T-cell (primary cell): ENCODE data around the gene UNKL. TPM values are rescaled to one million over a fixed set of nuclear protein-coding genes. Genes with fewer than 3 reads are reported as not detected.

Experiments used
- ATAC-seq, 4 experiments: fragments of 200-7000 bp in 3 of 4; fragments of 150-1000 bp in 1 of 4; cut with Tn5 transposase; replicated peaks in 1 of 4; 1 replicate in 3 of 4; 2 replicates in 1 of 4; pipeline ENCODE4 v1.10.0; 2021; ENCODE audit warnings: moderate library complexity in 3 of 4, mild to moderate bottlenecking in 2 of 4, moderate number of reproducible peaks in 1 of 4
- CTCF ChIA-PET, 2 donors: fragments of 300-600 bp; sonication (Branson Sonifier 250); formaldehyde crosslinking; loops; one replicate each; lab custom pipeline; 2022; ENCODE audit warnings: antibody characterized with exemption in 2 of 2; lab: Charles Lee
- POLR2A ChIA-PET, 2 donors: fragments of 300-600 bp; sonication (Branson Sonifier 250); formaldehyde crosslinking; loops; one replicate each; lab custom pipeline; 2022; ENCODE audit warnings: antibody characterized with exemption in 2 of 2; lab: Charles Lee
- DNase-seq, 35 experiments: peaks; one replicate each; pipeline versions ENCODE4 v3.0.0 to v3.0.0-alpha.2; 2013 to 2023
- H3K27ac ChIP-seq: one replicate; pipeline ENCODE4 v1.5.1; 2013; ENCODE audit warnings: low read length
- H3K27me3 ChIP-seq, 2 experiments: replicated peaks in 1 of 2; 1 replicate in 1 of 2; 2 replicates in 1 of 2; pipeline versions ENCODE4 v1.6.1 to v1.7.0; 2013; ENCODE audit warnings: low read length in 1 of 2, mixed read lengths in 1 of 2; ENCODE audit not compliant: control insufficient read depth in 2 of 2, insufficient read depth in 2 of 2; ENCODE audit errors: extremely low read depth in 1 of 2
- H3K36me3 ChIP-seq, 2 donors: 1 replicate in 1 of 2; 2 replicates in 1 of 2; pipeline versions ENCODE4 v1.6.1 to v1.7.0; 2013; ENCODE audit warnings: low read length in 1 of 2; ENCODE audit not compliant: control insufficient read depth in 2 of 2, insufficient read depth in 1 of 2; ENCODE audit errors: extremely low read depth in 1 of 2
- H3K4me1 ChIP-seq, 2 experiments: 1 replicate in 1 of 2; 2 replicates in 1 of 2; pipeline versions ENCODE4 v1.6.1 to v1.7.0; 2013; ENCODE audit warnings: low read length in 2 of 2, mixed read lengths in 1 of 2; ENCODE audit not compliant: insufficient read depth in 2 of 2, control insufficient read depth in 1 of 2; ENCODE audit errors: extremely low read depth in 1 of 2
- H3K4me3 ChIP-seq, 2 donors: 1 replicate in 1 of 2; 2 replicates in 1 of 2; pipeline versions ENCODE4 v1.5.1 to v1.7.0; 2013; ENCODE audit warnings: mild to moderate bottlenecking in 2 of 2, low read length in 1 of 2, moderate library complexity in 1 of 2; ENCODE audit not compliant: control insufficient read depth in 1 of 2; ENCODE audit errors: extremely low read depth in 1 of 2
- H3K9me3 ChIP-seq: 2 replicates; pipeline ENCODE4 v1.7.0; 2013
- H3K27ac Mint-ChIP-seq, 2 donors: one replicate each; pipeline ENCODE4 v1.8.0; 2020 to 2021; ENCODE audit warnings: mild to moderate bottlenecking in 2 of 2, mixed read lengths in 2 of 2
- H3K27me3 Mint-ChIP-seq, 2 donors: one replicate each; pipeline ENCODE4 v1.8.0; 2021 to 2022; ENCODE audit warnings: mixed read lengths in 2 of 2
- H3K36me3 Mint-ChIP-seq: one replicate; pipeline ENCODE4 v1.8.0; 2021; ENCODE audit warnings: mixed read lengths
- H3K4me1 Mint-ChIP-seq, 3 donors: one replicate each; pipeline ENCODE4 v1.8.0; 2020 to 2022; ENCODE audit warnings: mixed read lengths in 3 of 3, mild to moderate bottlenecking in 1 of 3
- H3K4me3 Mint-ChIP-seq, 3 donors: one replicate each; pipeline ENCODE4 v1.8.0; 2020 to 2022; ENCODE audit warnings: mild to moderate bottlenecking in 3 of 3, mixed read lengths in 3 of 3, moderate library complexity in 3 of 3
- H3K9me3 Mint-ChIP-seq, 3 donors: one replicate each; pipeline ENCODE4 v1.8.0; 2020 to 2022; ENCODE audit warnings: mixed read lengths in 3 of 3
- WGBS: methylation state at CpG from one replicate; pipeline ENCODE4 v1.1.5; 2013; ENCODE audit warnings: missing lambda C conversion rate; ENCODE audit not compliant: insufficient coverage; 5-methylcytosine and 5-hydroxymethylcytosine counted together
- total RNA-seq, 35 experiments: library from RNA in 6 of 35; stranded (reverse) in 6 of 35; fragments of 120-200 nt in 1 of 35; gene quantifications; one replicate each; pipeline versions ENCODE4 v1.2.1 to v1.2.4 and lab custom pipeline; 2013 to 2026

The UNKL gene
- total RNA-seq, 5 donors from 2014 or later (not counting 1 experiment from before 2014, with no cell fraction given) = 85.3 to 131 (median 113) TPM

DNA sequence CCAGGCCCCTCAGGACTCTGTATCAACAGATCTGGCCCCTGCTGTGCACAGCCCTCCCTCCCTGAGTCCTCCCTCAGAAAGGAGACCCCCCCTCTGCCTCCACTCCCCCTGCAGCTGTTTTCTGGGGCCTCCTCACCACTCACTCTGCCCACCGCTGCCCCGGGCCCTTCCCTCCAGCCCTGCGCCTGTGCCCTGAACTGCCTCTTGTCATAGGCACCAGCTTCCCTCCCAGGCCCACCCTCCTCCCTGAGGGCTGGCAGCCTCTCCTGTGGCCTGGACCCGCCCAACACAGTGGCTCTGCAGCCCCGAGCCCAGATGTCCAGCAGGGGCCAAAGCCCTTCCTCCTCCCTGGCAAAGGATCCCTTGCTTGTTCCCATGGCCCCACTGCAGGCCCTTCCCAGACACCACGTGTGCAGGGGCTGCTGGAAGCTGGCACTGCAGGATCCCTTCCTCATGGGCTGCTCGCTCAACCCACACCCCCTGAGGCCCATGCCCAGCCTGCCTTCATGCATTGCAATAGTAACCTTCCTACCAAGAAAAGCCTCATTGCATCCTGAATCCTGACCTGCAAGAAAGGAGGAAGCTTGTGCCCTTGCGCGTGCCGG is 37.0 kb downstream of the UNKL start:
- H3K27ac ChIP-seq = no peak overlapping the region
- H3K4me3 ChIP-seq = no peak overlapping the region

DNA sequence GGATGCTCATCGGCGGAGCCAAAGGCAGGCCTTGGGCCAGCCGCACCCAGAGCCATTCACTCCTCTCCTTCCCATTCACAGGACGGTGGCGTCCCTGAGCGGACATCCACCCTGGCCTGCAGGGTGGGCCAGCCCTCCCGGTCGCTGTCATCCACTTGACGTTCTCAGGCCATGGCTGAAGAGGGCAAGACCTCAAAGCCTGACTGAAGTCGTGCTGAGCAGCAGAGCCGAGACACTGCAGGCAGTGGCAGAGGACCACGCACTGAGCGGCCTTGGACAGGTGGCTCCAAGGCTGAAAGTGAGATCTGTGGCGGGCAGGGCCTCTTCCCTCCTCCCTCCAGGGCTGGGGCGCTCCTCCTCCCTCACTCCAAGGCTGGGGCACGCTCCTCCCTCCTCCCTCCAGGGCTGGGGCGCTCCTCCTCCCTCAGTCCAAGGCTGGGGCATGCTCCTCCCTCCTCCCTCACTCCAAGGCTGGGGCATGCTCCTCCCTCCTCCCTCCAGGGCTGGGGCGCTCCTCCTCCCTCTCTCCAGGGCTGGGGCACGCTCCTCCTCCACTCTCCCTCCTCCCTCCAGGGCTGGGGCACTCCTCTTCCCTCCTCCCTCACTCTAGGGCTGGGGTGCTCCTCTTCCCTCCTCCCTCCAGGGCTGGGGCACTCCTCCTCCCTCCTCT is 38.6 kb downstream of the UNKL start:
- no peak for DNase-seq
- POLR2A ChIA-PET = no interaction called here
- Histone ChIP-seq H3K9me3 (no peaks in the 10 kb centered on the region), H3K27ac (no peak overlapping the region), H3K4me1 (peaks cover 3 to 20% of the 10 kb centered on the region in 2 experiments), H3K36me3 (peaks cover 14 to 18% of the 10 kb centered on the region in 2 donors), H3K27me3 (peaks cover 0 to 2% of the 10 kb centered on the region in 2 experiments), H3K4me3 (no peak overlapping the region)
- Mint-ChIP-seq H3K27ac (no peak overlapping the region), H3K4me3 (no peak overlapping the region), H3K27me3 (no peaks in the 10 kb centered on the region), H3K9me3 (no peaks in the 10 kb centered on the region), H3K36me3 (peaks cover 3% of the 10 kb centered on the region), H3K4me1 (peaks cover 15 to 20% (median 16%) of the 10 kb centered on the region in 3 donors)
- no peak for ATAC-seq
- 96% methylated on average over 14 of the region's 19 CpGs for WGBS
- CTCF ChIA-PET = no interaction called here

More for the DNA sequence above, 37.0 kb downstream of the UNKL start:
- ChIA-PET POLR2A (no interaction called here), CTCF (no interaction called here)
- Mint-ChIP-seq H3K27me3 (no peaks in the 10 kb centered on the region), H3K4me1 (peaks cover 15 to 20% (median 16%) of the 10 kb centered on the region in 3 donors), H3K27ac (peak overlapping the region in 1 of 2 donors; percentile 6), H3K4me3 (peak overlapping the region in 1 of 3 donors; percentile 66), H3K36me3 (peaks cover 11% of the 10 kb centered on the region), H3K9me3 (no peaks in the 10 kb centered on the region)
- peaks cover 0 to 2% of the 10 kb centered on the region in 2 experiments for H3K27me3 ChIP-seq
- H3K36me3 ChIP-seq = peaks cover 19 to 21% of the 10 kb centered on the region in 2 donors
- ATAC-seq = no peak
- peaks cover 3 to 20% of the 10 kb centered on the region in 2 experiments for H3K4me1 ChIP-seq
- no peaks in the 10 kb centered on the region for H3K9me3 ChIP-seq
- no peak for DNase-seq
- WGBS = 95% methylated on average over 10 of the region's 10 CpGs

DNA sequence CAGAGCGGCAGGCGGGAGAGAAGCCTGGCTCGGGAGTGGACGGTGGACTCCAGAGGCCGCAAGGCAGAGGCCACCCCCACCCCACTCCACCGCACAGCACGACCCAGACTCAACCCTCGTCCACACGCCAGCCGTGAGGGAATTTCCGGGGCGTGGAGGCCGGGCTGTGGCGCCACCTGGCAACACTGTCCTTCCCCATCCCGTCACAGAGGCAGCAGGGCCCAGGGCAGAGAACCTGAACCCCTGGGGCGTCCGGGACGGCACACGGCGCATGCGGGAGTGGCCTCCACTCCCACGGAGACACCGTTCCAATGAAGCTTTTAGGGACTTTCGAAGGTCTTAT is 39.2 kb downstream of the UNKL start:
- WGBS = 96% methylated on average over 20 of the region's 24 CpGs
- Mint-ChIP-seq H3K27me3 (no peaks in the 10 kb centered on the region), H3K9me3 (no peaks in the 10 kb centered on the region), H3K4me1 (peaks cover 13 to 19% (median 14%) of the 10 kb centered on the region in 3 donors), H3K27ac (no peak overlapping the region), H3K4me3 (no peak overlapping the region), H3K36me3 (peaks cover 3% of the 10 kb centered on the region)
- Histone ChIP-seq H3K27ac (no peak overlapping the region), H3K4me1 (peaks cover 3 to 18% of the 10 kb centered on the region in 2 experiments), H3K4me3 (no peak overlapping the region), H3K9me3 (no peaks in the 10 kb centered on the region), H3K27me3 (peaks cover 0 to 2% of the 10 kb centered on the region in 2 experiments), H3K36me3 (peaks cover 16 to 18% of the 10 kb centered on the region in 2 donors)
- ChIA-PET POLR2A (no interaction called here), CTCF (no interaction called here)
- no peak for DNase-seq
- no peak for ATAC-seq

DNA sequence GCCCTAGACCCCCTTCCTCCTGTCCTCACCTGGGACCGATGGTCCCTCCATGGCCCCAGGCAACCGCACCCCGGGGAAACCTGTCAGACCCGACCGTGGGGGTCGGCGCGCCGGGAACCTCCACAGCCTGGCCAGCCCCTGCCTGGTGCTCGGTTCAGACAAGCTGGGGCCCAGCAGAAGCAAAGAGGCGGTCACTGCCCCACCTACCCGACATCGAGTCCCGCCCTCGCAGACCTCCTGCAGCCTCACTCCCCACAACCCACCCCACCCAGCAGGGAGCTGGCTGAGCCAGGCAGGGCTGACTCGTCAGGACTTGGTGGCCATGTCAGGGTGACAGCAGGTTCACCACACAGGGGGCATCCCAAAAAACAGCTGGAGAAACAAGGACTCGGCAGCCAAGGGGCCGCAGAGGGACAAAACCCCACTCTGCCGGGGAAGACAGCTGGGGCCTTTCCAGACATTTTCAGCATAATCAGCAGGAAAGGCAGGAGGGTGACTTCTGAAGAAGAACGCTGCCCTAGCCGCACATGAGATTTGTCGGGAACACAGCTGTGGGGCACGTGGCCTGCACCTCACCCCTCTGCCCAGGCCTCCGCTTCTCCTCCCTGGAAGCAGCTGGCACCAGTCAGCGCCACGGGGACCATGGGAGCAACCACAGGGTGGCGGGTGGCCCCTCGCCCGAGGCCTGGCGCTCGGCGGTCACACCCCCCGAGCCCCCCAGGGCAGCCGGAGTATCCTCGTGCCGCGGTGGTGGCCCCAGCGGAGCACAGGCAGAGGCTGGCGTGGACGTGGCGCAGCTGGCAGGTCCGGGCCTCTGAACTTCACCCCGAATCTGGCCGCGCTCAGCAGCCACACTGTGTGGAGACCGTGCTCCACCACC is 39.8 kb downstream of the UNKL start:
- Mint-ChIP-seq H3K36me3 (peaks cover 3% of the 10 kb centered on the region), H3K9me3 (no peaks in the 10 kb centered on the region), H3K27ac (no peak overlapping the region), H3K4me1 (peaks cover 9 to 14% (median 10%) of the 10 kb centered on the region in 3 donors), H3K4me3 (no peak overlapping the region), H3K27me3 (no peaks in the 10 kb centered on the region)
- Histone ChIP-seq H3K9me3 (no peaks in the 10 kb centered on the region), H3K4me1 (peaks cover 0 to 12% of the 10 kb centered on the region in 2 experiments), H3K27ac (no peak overlapping the region), H3K27me3 (peaks cover 0 to 2% of the 10 kb centered on the region in 2 experiments), H3K4me3 (no peak overlapping the region), H3K36me3 (peaks cover 18 to 20% of the 10 kb centered on the region in 2 donors)
- ChIA-PET CTCF (no interaction called here), POLR2A (interaction anchor here in 1 of 2 donors (0.7 kb wide), 1 partner anchor 32 kb away, joined by 3 read pairs; no protein-coding TSS in a partner anchor)
- 96% methylated on average over 44 of the region's 46 CpGs for WGBS
- DNase-seq = no peak
- no peak for ATAC-seq

DNA sequence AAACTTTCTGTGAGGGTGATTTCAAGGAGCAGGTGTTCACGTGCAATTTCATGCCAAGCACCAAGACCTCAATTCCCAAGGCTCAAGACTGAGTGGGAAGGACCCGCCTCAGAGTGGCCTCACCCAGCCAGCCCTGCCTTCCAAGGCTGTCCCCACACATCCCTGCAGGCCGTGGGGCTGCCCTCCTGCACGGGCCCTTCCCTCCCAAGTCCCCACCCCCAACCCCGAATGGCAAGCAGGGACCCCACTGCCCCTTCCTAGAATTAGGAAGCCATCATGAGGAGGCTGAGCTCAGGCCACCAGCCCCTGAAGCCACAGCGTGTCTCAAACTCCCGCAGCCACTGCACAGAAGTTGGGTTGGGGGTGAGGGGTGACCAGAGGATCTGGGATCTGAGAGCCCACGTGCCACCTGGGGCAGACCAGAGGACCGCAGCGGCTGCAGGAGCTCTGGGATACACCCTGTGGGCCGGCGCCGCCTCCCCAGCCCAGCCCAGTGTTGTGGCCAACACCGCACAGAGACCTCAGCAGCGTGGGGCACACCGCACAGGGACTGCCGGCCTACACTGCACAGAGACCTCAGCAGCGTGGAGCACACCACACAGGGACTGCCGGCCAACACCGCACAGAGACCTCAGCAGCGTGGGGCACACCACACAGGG is 42.1 kb downstream of the UNKL start:
- H3K27ac Mint-ChIP-seq = no peak overlapping the region
- CTCF ChIA-PET = interaction anchor here in 1 of 2 donors (0.7 kb wide), 1 partner anchor 88 kb away, joined by 3 read pairs; no protein-coding TSS in a partner anchor

More for the DNA sequence above, 42.1 kb downstream of the UNKL start:
- Histone ChIP-seq H3K27me3 (no peaks in the 10 kb centered on the region), H3K4me1 (no peaks in the 10 kb centered on the region), H3K36me3 (peaks cover 9 to 26% of the 10 kb centered on the region in 2 donors), H3K9me3 (no peaks in the 10 kb centered on the region), H3K4me3 (no peak overlapping the region), H3K27ac (no peak overlapping the region)
- Mint-ChIP-seq H3K4me1 (no peaks in the 10 kb centered on the region), H3K36me3 (peaks cover 3% of the 10 kb centered on the region), H3K27me3 (no peaks in the 10 kb centered on the region), H3K4me3 (no peak overlapping the region), H3K9me3 (no peaks in the 10 kb centered on the region)
- no peak for ATAC-seq
- 90% methylated on average over 2 of the region's 21 CpGs for WGBS
- POLR2A ChIA-PET = no interaction called here
- no peak for DNase-seq
